ENCODE data around the gene BAZ2B.

BAZ2B gene

DNA sequence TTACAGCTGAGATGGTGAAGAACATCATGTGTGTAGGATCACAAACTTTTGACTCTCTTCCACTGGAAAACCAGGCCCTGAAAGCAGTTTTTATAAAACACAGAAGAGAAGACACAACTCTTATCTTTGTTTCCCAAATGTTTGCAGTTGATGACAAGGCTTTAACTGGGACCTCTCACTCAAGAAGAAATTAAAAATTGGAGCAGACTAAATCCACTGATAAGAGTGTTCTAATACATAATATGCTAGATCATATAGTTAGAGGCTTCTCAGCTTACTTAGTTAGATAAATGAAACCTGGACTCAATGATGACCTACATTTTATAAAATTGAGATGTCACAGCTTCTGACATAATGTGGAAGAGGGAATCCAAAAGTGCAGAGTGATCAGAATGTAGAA lies 171.6 kb downstream of the BAZ2B start:
- no peak for TF ChIP-seq CTCF (IDR thresholded peaks at IDR 0.05; ENCODE audit: insufficient read depth, low read depth, low read length, missing control alignments)
- no peak for DNase-seq (ENCODE audit: low read depth)
- no peak overlapping the region for H3K4me3 ChIP-seq (ENCODE audit: low read length)

DNA sequence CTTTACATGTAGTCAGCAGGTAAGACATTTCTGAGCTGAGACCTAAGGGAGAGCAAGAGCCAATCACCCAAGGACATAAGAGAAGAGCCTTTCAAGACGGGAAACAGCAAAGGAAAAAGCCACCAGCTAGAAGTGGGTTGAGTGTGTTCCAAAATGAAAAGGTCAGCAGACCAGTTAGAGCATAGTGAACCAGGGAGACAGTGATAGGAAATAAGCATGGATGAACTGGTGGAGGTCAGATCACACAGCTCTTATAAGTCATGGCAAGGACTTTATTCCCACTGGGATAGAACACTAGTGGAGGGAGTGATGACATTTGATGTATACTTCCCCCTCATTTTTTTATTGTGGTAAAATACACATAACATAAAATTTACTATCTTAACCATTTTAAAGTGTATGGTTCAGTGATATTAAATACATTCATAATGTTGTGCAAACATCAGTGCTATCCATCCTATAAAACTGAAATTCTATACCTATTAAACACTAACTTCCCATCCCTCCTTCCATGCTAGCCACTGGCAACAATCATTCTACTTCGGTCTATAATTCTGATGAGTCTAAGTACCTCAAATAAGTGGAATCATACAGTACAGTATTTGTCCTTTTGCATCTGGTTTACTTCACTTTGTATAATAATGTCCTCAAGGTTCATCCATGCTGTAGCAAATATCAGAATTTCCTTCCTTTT lies 174.0 kb downstream of the BAZ2B start:
- H3K4me3 ChIP-seq (ENCODE audit: low read length) = no peak overlapping the region
- DNase-seq (ENCODE audit: low read depth) = no peak
- no peak for TF ChIP-seq CTCF (IDR thresholded peaks at IDR 0.05; ENCODE audit: insufficient read depth, low read depth, low read length, missing control alignments)

GRCh38 chr2:159441182-159441581 lies 175.2 kb downstream of the BAZ2B start:
- no peak for DNase-seq (ENCODE audit: low read depth)
- no peak overlapping the region for H3K4me3 ChIP-seq (ENCODE audit: low read length)
- no peak for TF ChIP-seq CTCF (IDR thresholded peaks at IDR 0.05; ENCODE audit: insufficient read depth, low read depth, low read length, missing control alignments)

DNA sequence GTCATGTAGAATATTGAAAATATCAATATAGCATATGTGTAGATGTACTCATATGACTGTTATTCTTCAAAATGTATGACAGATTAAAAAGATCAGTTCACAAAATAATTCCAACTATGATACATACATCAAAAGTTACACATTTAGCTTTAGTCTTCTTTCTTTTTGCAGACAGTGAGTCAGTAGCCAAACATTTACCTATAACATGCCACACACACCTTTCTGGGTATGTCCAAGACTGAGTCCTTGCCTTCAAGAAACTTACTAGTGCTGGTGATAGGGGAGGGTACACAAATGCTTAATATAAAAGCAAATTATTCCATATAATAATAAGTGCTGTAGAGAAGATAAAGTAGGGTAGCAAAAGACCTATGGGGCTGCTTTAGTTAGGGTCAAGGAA lies 176.9 kb downstream of the BAZ2B start:
- DNase-seq (ENCODE audit: low read depth) = peak; percentile 33
- no peak overlapping the region for H3K4me3 ChIP-seq (ENCODE audit: low read length)
- TF ChIP-seq CTCF (IDR thresholded peaks at IDR 0.05; ENCODE audit: insufficient read depth, low read depth, low read length, missing control alignments) = no peak

DNA sequence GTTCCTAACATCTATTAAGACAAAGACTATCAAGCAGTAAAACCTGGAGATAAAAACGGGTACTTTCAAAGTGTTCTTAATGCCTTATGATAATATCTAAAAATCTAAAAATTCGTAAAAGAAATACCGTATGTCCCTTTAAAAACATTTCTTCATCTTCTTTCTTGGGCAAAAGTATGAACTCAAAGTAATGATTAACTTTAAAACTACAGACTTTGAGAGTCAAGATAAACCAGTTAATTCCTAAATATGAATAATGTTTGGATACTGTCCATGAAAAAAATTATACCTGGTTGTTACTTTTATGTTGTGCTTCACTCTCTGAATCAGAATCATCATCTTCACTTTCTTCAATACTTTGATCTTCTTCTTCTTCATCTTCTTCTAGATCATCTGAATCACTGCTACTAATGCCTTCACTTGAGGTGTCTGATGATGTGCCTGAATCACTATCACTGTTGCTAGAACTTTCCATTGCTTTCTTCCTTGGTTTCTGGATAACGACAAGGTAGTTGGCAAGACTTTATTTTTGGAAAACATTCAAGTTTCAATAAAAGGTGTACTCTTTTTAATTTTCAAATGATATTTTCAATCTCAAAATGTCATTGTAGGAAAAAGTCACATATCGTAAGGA lies 177.5 kb downstream of the BAZ2B start:
- DNase-seq (ENCODE audit: low read depth) = no peak
- no peak overlapping the region for H3K4me3 ChIP-seq (ENCODE audit: low read length)
- no peak for TF ChIP-seq CTCF (IDR thresholded peaks at IDR 0.05; ENCODE audit: insufficient read depth, low read depth, low read length, missing control alignments)

DNA sequence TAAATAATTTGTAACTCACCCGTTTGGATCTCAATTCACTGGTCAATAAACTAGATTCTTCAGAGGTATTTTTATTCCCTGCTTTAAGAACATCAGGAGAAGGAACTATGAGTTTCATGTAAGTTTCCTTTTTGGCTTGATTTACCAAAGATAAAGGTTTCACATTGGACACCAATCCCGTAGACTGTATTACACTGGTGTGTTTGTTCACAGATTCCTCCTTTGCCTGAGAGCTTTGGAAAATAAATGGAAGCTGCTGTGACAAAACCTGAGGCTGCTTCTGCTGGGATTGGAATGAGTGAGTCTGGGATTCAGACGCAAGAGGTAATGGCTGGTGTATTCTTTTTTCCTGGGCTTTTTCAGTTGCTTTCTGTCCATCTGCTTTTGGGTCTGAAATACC lies 178.1 kb downstream of the BAZ2B start:
- DNase-seq (ENCODE audit: low read depth) = no peak
- no peak for TF ChIP-seq CTCF (IDR thresholded peaks at IDR 0.05; ENCODE audit: insufficient read depth, low read depth, low read length, missing control alignments)
- no peak overlapping the region for H3K4me3 ChIP-seq (ENCODE audit: low read length)

GRCh38 chr2:159432610-159433009 lies 183.7 kb downstream of the BAZ2B start:
- no peak for TF ChIP-seq CTCF (IDR thresholded peaks at IDR 0.05; ENCODE audit: insufficient read depth, low read depth, low read length, missing control alignments)
- no peak for DNase-seq (ENCODE audit: low read depth)

More at GRCh38 chr2:159432610-159433009, 183.7 kb downstream of the BAZ2B start:
- H3K4me3 ChIP-seq (ENCODE audit: low read length) = no peak overlapping the region
